Measurements from ENCODE around the gene REEP1. TPM values are rescaled to one million over a fixed set of nuclear protein-coding genes. Genes with fewer than 3 reads are reported as not detected.

REEP1 gene
- total and polyA plus RNA-seq, 2 of the 8 experiments (the other 6 are each of a cell fraction or from before 2014, with no cell fraction given): 0.74 to 1.5 TPM

DNA sequence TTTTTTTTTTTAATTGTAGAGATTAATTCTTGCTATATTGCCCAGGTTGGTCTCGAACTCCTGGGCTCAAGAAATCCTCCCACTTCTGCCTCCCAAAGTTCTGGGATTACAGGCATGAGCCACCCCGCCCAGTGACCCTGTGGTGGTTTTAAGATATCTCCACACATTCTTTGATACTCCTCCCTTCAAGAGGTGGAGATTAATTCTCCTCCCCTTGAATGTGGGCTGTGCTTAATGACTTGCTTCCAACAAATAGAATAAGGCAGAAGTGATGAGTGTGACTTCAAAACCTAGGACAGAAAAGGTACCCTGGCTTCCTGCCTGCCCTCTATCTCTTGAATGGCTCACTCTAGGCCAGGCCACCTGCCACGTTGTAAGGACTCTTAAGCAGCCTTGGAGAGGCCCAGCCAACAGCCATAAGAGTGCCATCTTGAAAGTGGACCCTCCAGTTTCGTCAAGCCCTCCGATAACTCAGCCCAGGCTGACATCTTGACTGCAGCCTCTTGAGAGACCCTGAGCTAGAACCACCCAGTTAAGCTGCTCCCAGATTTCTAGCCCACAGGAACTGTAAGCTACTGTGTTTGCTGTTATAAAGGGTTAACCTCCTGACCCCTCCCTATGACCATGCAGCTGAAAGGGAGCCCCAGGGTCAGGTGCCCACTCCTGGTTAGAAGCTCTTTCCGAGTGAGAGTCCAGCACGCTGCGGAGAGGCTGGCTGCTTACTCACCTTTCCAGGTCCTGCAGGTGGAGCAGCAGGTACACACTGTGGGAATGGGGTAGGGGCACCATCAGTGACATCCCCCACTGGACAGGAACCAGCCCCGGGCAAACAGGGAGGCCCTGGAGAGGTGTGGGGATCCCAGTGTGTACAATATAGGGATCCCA, 110.5 kb downstream of the REEP1 start:
- H2BK20ac ChIP-seq (ENCODE audit: low read length): no peak overlapping the region
- CTCF ChIA-PET (ENCODE audit: partially characterized antibody): interaction anchor here (0.6 to 1.4 kb wide), 4 partner anchors 17 to 72 kb away, joined by 3 to 7 read pairs (median 4); no protein-coding TSS in a partner anchor
- no peak overlapping the region for H3K4ac ChIP-seq (replicated peaks; ENCODE audit: insufficient read length, low read depth, low read length)
- no peak overlapping the region for H4K5ac ChIP-seq (ENCODE audit: insufficient read length, low read depth, low read length)
- no peak overlapping the region for H4K8ac ChIP-seq (ENCODE audit: extremely low read depth, insufficient read depth, low read length)
- no peaks in the 10 kb centered on the region for H3K23me2 ChIP-seq (ENCODE audit: low read depth, low read length)
- H3K4me2 ChIP-seq (ENCODE audit: insufficient read depth in 1 of 2, low read depth in 2 of 2, low read length in 2 of 2): no peak overlapping the region
- H2BK15ac ChIP-seq (ENCODE audit: low read length): no peak overlapping the region
- H3K9me3 ChIP-seq (ENCODE audit: insufficient read depth in 2 of 2, low read depth in 1 of 2, low read length in 1 of 2): no peaks in the 10 kb centered on the region
- no peak overlapping the region for H3K4me3 ChIP-seq (ENCODE audit: extremely low read depth in 1 of 4, insufficient read depth in 2 of 4, low read depth in 3 of 4, low read length in 4 of 4)
- H3K23ac ChIP-seq (ENCODE audit: insufficient read length): no peak overlapping the region
- H4K91ac ChIP-seq (replicated peaks; ENCODE audit: insufficient read length, low read length): no peak overlapping the region
- no peak overlapping the region for H3K27ac ChIP-seq (ENCODE audit: low read depth, low read length)
- no peak overlapping the region for H3K56ac ChIP-seq (replicated peaks; ENCODE audit: insufficient read length, low read depth, low read length)
- no peak overlapping the region for H2BK5ac ChIP-seq (ENCODE audit: low read depth, low read length)
- DNase-seq (ENCODE audit: low read depth in 1 of 2, low spot score in 2 of 2): no peak
- H3K4me1 ChIP-seq (replicated peaks in 1 of 4; ENCODE audit: control insufficient read depth in 3 of 4, insufficient read depth in 4 of 4, low read length in 3 of 4): peaks cover 2 to 7% (median 5%) of the 10 kb centered on the region in 4 experiments; a peak in 4 of 7 replicates
- no peak overlapping the region for H2BK120ac ChIP-seq (replicated peaks; ENCODE audit: low read depth, low read length)
- H3K9ac ChIP-seq (replicated peaks in 1 of 4; ENCODE audit: extremely low read depth in 1 of 4, low read depth in 3 of 4, low read length in 3 of 4): no peak overlapping the region
- no peak overlapping the region for H3K14ac ChIP-seq (ENCODE audit: insufficient read length)
- no peaks in the 10 kb centered on the region for H3K79me2 ChIP-seq (ENCODE audit: control insufficient read depth in 1 of 2, insufficient read depth in 2 of 2, low read length in 2 of 2)
- no peak overlapping the region for H3K18ac ChIP-seq (ENCODE audit: extremely low read depth, low read length)
- no peak overlapping the region for H2AK5ac ChIP-seq (ENCODE audit: low read depth, low read length)
- H4K20me1 ChIP-seq (replicated peaks in 1 of 2; ENCODE audit: control insufficient read depth in 1 of 2, insufficient read depth in 2 of 2, low read length in 2 of 2): no peaks in the 10 kb centered on the region
- no peaks in the 10 kb centered on the region for H3K79me1 ChIP-seq (ENCODE audit: low read depth, low read length)
- POLR2A ChIA-PET (ENCODE audit: partially characterized antibody): no interaction called here
- H3K36me3 ChIP-seq (ENCODE audit: control insufficient read depth in 2 of 4, insufficient read depth in 4 of 4, low read length in 3 of 4): no peaks in the 10 kb centered on the region
- H2BK12ac ChIP-seq (ENCODE audit: low read depth, low read length): no peak overlapping the region
- H3K27me3 ChIP-seq (replicated peaks in 1 of 4; ENCODE audit: control insufficient read depth in 3 of 4, extremely low read depth in 1 of 4, insufficient read depth in 3 of 4, low read length in 3 of 4): no peaks in the 10 kb centered on the region
- H2AFZ ChIP-seq (ENCODE audit: low read length): no peak overlapping the region
- no peak for FAIRE-seq
- 93% methylated on average over 9 of the region's 9 CpGs; no CpG with 5 or more reads in 1 of the 2 experiments for WGBS, 2 experiments (ENCODE audit: extremely low coverage in 1 of 2, insufficient coverage in 1 of 2, insufficient read length in 1 of 2, insufficient replicate concordance in 2 of 2, low coverage in 1 of 2, low lambda C conversion rate in 2 of 2, missing lambda C conversion rate in 1 of 2)
- TF ChIP-seq BCL11A (IDR thresholded peaks at IDR 0.05; ENCODE audit: low read depth in 2 of 2, low read length in 2 of 2) (no peak), CBX5 (IDR thresholded peaks at IDR 0.05; ENCODE audit: low read depth, low read length) (no peak), CHD1 (IDR thresholded peaks at IDR 0.05; ENCODE audit: low read depth, low read length) (no peak), CBX8 (IDR thresholded peaks at IDR 0.05; ENCODE audit: borderline replicate concordance, low read depth, low read length) (no peak), BACH1 (IDR thresholded peaks at IDR 0.05; ENCODE audit: low read length) (no peak), EP300 (IDR thresholded peaks at IDR 0.05; ENCODE audit: borderline replicate concordance in 1 of 2, low read depth in 2 of 2, low read length in 2 of 2) (no peak), JUND (IDR thresholded peaks at IDR 0.05; ENCODE audit: low read length) (no peak), PHF8 (conservative IDR thresholded peaks at IDR 0.05; ENCODE audit: low read depth, low read length) (no peak), SP4 (IDR thresholded peaks at IDR 0.05; ENCODE audit: low read length) (no peak), CREB1 (IDR thresholded peaks at IDR 0.05) (no peak), SIX5 (IDR thresholded peaks at IDR 0.05; ENCODE audit: low read depth, low read length) (no peak), RAD21 (IDR thresholded peaks at IDR 0.05 in 1 of 2, conservative IDR thresholded peaks at IDR 0.05 in 1 of 2; ENCODE audit: low read depth in 2 of 2, low read length in 2 of 2) (no peak)
- TF ChIP-seq, protein P1, sequence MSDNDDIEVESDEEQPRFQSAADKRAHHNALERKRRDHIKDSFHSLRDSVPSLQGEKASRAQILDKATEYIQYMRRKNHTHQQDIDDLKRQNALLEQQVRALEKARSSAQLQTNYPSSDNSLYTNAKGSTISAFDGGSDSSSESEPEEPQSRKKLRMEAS (IDR thresholded peaks at IDR 0.05): no peak

All from H1 (cell line).